GM04504 (cell line): ENCODE data around the gene TMEM186.
"Not testable (repeated sequence)": the region's sequence is repeated elsewhere in the genome, so short reads cannot be mapped to it uniquely, and the experiment has no call there.

Source experiments
- DNase-seq: peaks from one replicate; pipeline ENCODE4 v3.0.0-alpha.2; 2012; ENCODE audit warnings: low read depth

Gene TMEM186

GRCh38 chr16:8797364-8798173 lies at the start of gene TMEM186, which contains the start of gene PMM2:
TSS of gene TMEM186 (minus strand) at chr16:8797639. CDS start at chr16:8797614, 25 bp downstream.
TSS of gene PMM2 (plus strand) at chr16:8797839. CDS start at chr16:8797883, 44 bp downstream.
- peak; percentile 90 for DNase-seq

- no peak for DNase-seq
Observed at GRCh38 chr16:8847145-8847544, 49.7 kb upstream of the TMEM186 start.

GRCh38 chr16:8846401-8846932 lies 49.0 kb upstream of the TMEM186 start:
- no peak for DNase-seq

- DNase-seq, result no peak
Observed at GRCh38 chr16:8845699-8846298, 48.4 kb upstream of the TMEM186 start.

- DNase-seq, result not testable (repeated sequence)
Observed at GRCh38 chr16:8843296-8843695, 45.9 kb upstream of the TMEM186 start.

GRCh38 chr16:8842016-8842415 lies 44.6 kb upstream of the TMEM186 start:
- not testable (repeated sequence) for DNase-seq

GRCh38 chr16:8837594-8837993 lies 40.2 kb upstream of the TMEM186 start:
- not testable (repeated sequence) for DNase-seq

GRCh38 chr16:8836797-8837196 lies 39.4 kb upstream of the TMEM186 start:
- not testable (repeated sequence) for DNase-seq

GRCh38 chr16:8832717-8833105 lies 35.3 kb upstream of the TMEM186 start:
- DNase-seq, result no peak

- no peak for DNase-seq
Observed at GRCh38 chr16:8831871-8832716, 34.7 kb upstream of the TMEM186 start.

GRCh38 chr16:8831450-8831849 lies 34.0 kb upstream of the TMEM186 start:
- no peak for DNase-seq

GRCh38 chr16:8828541-8829165 lies 31.2 kb upstream of the TMEM186 start:
- no peak for DNase-seq

GRCh38 chr16:8826278-8826879 lies 28.9 kb upstream of the TMEM186 start:
- DNase-seq, result no peak

GRCh38 chr16:8822403-8822802 lies 25.0 kb upstream of the TMEM186 start:
- DNase-seq, result no peak

GRCh38 chr16:8819411-8820034 lies 22.1 kb upstream of the TMEM186 start:
- no peak for DNase-seq

- no peak for DNase-seq
Observed at GRCh38 chr16:8818504-8819270, 21.2 kb upstream of the TMEM186 start.

GRCh38 chr16:8816967-8817655 lies 19.7 kb upstream of the TMEM186 start:
- DNase-seq, result no peak

GRCh38 chr16:8814095-8814806 lies 16.8 kb upstream of the TMEM186 start:
- no peak for DNase-seq
